Esophagus muscularis mucosa (tissue), 4 donors: ENCODE data around the gene HOGA1. TPM values are rescaled to one million over a fixed set of nuclear protein-coding genes. Genes with fewer than 3 reads are reported as not detected.
"Not testable (repeated sequence)": the region's sequence is repeated elsewhere in the genome, so short reads cannot be mapped to it uniquely, and the experiment has no call there.

Experiments used
- DNase-seq: peaks from one replicate; pipeline ENCODE4 v3.0.0-alpha.2; 2017; ENCODE audit errors: extremely low spot score
- H3K27ac ChIP-seq, 4 donors: fragments of 200-600 bp; sonication (generic); replicated peaks in 1 of 4; 1 replicate in 3 of 4; 2 replicates in 1 of 4; pipeline ENCODE4 v1.5.1; 2016 to 2019; ENCODE audit warnings: mild to moderate bottlenecking in 1 of 4
- H3K27me3 ChIP-seq, 4 donors: fragments of 200-600 bp; sonication (generic); one replicate each; pipeline versions ENCODE4 v1.5.1 to v1.6.0; 2016 to 2019
- H3K36me3 ChIP-seq, 4 donors: fragments of 200-600 bp; sonication (generic); one replicate each; pipeline ENCODE4 v1.5.1; 2016 to 2019
- H3K4me1 ChIP-seq, 4 donors: fragments of 200-600 bp; sonication (generic); one replicate each; pipeline ENCODE4 v1.5.1; 2016 to 2019
- H3K4me3 ChIP-seq, 4 donors: fragments of 200-600 bp; sonication (generic); 1 replicate in 2 of 4; 2 replicates in 2 of 4; pipeline ENCODE4 v1.5.1; 2016 to 2019; ENCODE audit warnings: mild to moderate bottlenecking in 4 of 4, moderate library complexity in 1 of 4
- H3K9me3 ChIP-seq, 4 donors: fragments of 200-600 bp; sonication (generic); 1 replicate in 3 of 4; 2 replicates in 1 of 4; pipeline ENCODE4 v1.5.1; 2016 to 2019
- CTCF ChIP-seq, 3 experiments: fragments of 200-600 bp in 2 of 3; fragments of 450-650 bp in 1 of 3; sonication (generic) in 2 of 3; IDR thresholded peaks; one replicate each; pipeline ENCODE4 v1.5.1; 2017 to 2019; ENCODE audit warnings: antibody characterized with exemption in 3 of 3, mild to moderate bottlenecking in 2 of 3, moderate library complexity in 1 of 3
- EP300 ChIP-seq: sonication (generic); formaldehyde crosslinking; IDR thresholded peaks from one replicate; pipeline ENCODE4 v1.6.1; 2017; ENCODE audit warnings: antibody characterized with exemption
- POLR2A ChIP-seq: fragments of 450-650 bp; IDR thresholded peaks from one replicate; pipeline ENCODE4 v1.6.1; 2017; ENCODE audit warnings: antibody characterized with exemption, moderate library complexity, mild to moderate bottlenecking, low read depth
- POLR2AphosphoS5 ChIP-seq, 2 donors: sonication (generic); formaldehyde crosslinking; IDR thresholded peaks; one replicate each; pipeline ENCODE4 v1.6.1; 2017; ENCODE audit warnings: antibody characterized with exemption in 2 of 2
- WGBS: methylation state at CpG from one replicate; pipeline ENCODE4 v1.1.5; 2018; 5-methylcytosine and 5-hydroxymethylcytosine counted together
- intact Hi-C: fragments of 100-400 bp; cut with DNase I; formaldehyde crosslinking; loops from one replicate; pipeline ENCODE4 v1.15.1; 2023
- total RNA-seq, 4 donors: library from RNA; depleted of rRNA; stranded (reverse); fragments of >200 nt; gene quantifications; one replicate each; pipeline versions ENCODE4 v1.1.0 to v1.2.1, GENCODE V29; 2016

HOGA1 gene
- total RNA-seq, 4 donors from 2014 or later = 0.45 to 1.5 (median 0.83) TPM

- Histone ChIP-seq H3K36me3 (no peaks in the 10 kb centered on the region), H3K27me3 (no peaks in the 10 kb centered on the region), H3K4me3 (no peak overlapping the region), H3K27ac (no peak overlapping the region), H3K4me1 (peaks cover 12 to 18% (median 13%) of the 10 kb centered on the region in 4 donors), H3K9me3 (no peaks in the 10 kb centered on the region)
- TF ChIP-seq POLR2AphosphoS5 (IDR thresholded peaks at IDR 0.05) = no peak
- no peak for TF ChIP-seq EP300
- TF ChIP-seq CTCF (IDR thresholded peaks at IDR 0.05) = no peak
- no peak for TF ChIP-seq POLR2A
- DNase-seq = no peak
- intact Hi-C loops = no loop called here
These were observed 46.9 kb downstream of the HOGA1 start for GRCh38 chr10:97631098-97631497.

GRCh38 chr10:97632949-97633884 lies 49.0 kb downstream of the HOGA1 start, which contains the start of gene MORN4:
Gene MORN4 (minus strand): TSS chr10:97633500. CDS start chr10:97619653, 13,847 bp downstream.
- WGBS = 6% methylated on average over 38 of the region's 62 CpGs

GRCh38 chr10:97633921-97634320 lies 49.7 kb downstream of the HOGA1 start:
- intact Hi-C loops = no loop called here

More at GRCh38 chr10:97632949-97633884, 49.0 kb downstream of the HOGA1 start, which contains the start of gene MORN4:
- no peaks in the 10 kb centered on the region for H3K36me3 ChIP-seq
- TF ChIP-seq POLR2AphosphoS5 (IDR thresholded peaks at IDR 0.05) (peak; percentile 66 to 67), POLR2A (no peak)
- intact Hi-C loops = no loop called here
- DNase-seq = peak; percentile 97
- H3K27ac ChIP-seq = peak within 1 kb of the TSS; percentile 44 to 78 (median 72)
- H3K9me3 ChIP-seq = no peaks in the 10 kb centered on the region
- H3K27me3 ChIP-seq = no peaks in the 10 kb centered on the region
- peaks cover 9 to 18% (median 12%) of the 10 kb centered on the region in 4 donors for H3K4me1 ChIP-seq
- H3K4me3 ChIP-seq = peak within 1 kb of the TSS; percentile 76 to 81 (median 78)

GRCh38 chr10:97635577-97635976 lies 51.4 kb downstream of the HOGA1 start:
- intact Hi-C loops = no loop called here
- no peaks in the 10 kb centered on the region for H3K27me3 ChIP-seq

More at GRCh38 chr10:97633921-97634320, 49.7 kb downstream of the HOGA1 start:
- peak in 2 of 3 experiments; percentile 5 to 26 for TF ChIP-seq CTCF (IDR thresholded peaks at IDR 0.05)
- no peak for TF ChIP-seq POLR2A
- Histone ChIP-seq H3K4me1 (peaks cover 9 to 18% (median 12%) of the 10 kb centered on the region in 4 donors), H3K27me3 (no peaks in the 10 kb centered on the region), H3K4me3 (peak overlapping the region; percentile 76 to 81 (median 78)), H3K36me3 (no peaks in the 10 kb centered on the region), H3K27ac (peak overlapping the region; percentile 44 to 78 (median 72)), H3K9me3 (no peaks in the 10 kb centered on the region)
- no peak for DNase-seq
- WGBS = 86% methylated on average over 8 of the region's 8 CpGs

GRCh38 chr10:97639090-97639489 lies 54.9 kb downstream of the HOGA1 start:
- H3K4me3 ChIP-seq, intact Hi-C loops, DNase-seq, H3K9me3 ChIP-seq, H3K27me3 ChIP-seq, H3K27ac ChIP-seq, H3K36me3 ChIP-seq: not testable (repeated sequence)
- H3K4me1 ChIP-seq = peaks cover 14 to 28% (median 23%) of the 10 kb centered on the region in 4 donors
- 82% methylated on average over 3 of the region's 3 CpGs for WGBS

More at GRCh38 chr10:97635577-97635976, 51.4 kb downstream of the HOGA1 start:
- Histone ChIP-seq H3K9me3 (no peaks in the 10 kb centered on the region), H3K4me1 (peaks cover 9 to 18% (median 14%) of the 10 kb centered on the region in 4 donors), H3K27ac (no peak overlapping the region), H3K4me3 (no peak overlapping the region), H3K36me3 (no peaks in the 10 kb centered on the region)
- DNase-seq = no peak
- TF ChIP-seq POLR2A = no peak
- TF ChIP-seq EP300 = no peak
- no peak for TF ChIP-seq POLR2AphosphoS5 (IDR thresholded peaks at IDR 0.05)
- no peak for TF ChIP-seq CTCF (IDR thresholded peaks at IDR 0.05)
- WGBS = 89% methylated on average over 1 of the region's 1 CpG
